GM20000 (cell line): ENCODE data around the gene ZDHHC18.
"Not testable (repeated sequence)": the region's sequence is repeated elsewhere in the genome, so short reads cannot be mapped to it uniquely, and the experiment has no call there.

Source experiments
- DNase-seq: peaks from one replicate; pipeline ENCODE4 v3.0.0; 2012; ENCODE audit warnings: low spot score
- TF ChIP-seq, protein P1 (sequence below): IDR thresholded peaks from 2 replicates; pipeline ENCODE4 v1.5.1; 2012; ENCODE audit warnings: mild to moderate bottlenecking, control low read depth; ENCODE audit errors: extremely low read depth, missing control alignments

Gene ZDHHC18

DNA sequence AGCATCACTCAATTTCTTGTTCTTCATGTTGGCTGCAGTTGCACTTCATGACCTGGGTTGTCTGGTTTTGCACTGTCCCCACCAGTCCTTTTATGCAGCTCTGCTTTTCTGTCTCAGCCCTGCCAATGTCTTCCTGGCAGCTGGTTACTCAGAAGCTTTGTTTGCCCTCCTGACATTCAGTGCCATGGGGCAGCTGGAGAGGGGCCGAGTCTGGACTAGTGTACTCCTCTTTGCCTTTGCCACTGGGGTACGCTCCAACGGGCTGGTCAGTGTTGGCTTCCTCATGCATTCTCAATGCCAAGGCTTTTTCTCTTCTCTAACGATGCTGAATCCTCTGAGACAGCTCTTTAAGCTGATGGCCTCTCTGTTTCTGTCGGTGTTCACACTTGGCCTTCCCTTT lies 32.1 kb upstream of the ZDHHC18 start:
- DNase-seq, result no peak
- TF ChIP-seq, protein P1, sequence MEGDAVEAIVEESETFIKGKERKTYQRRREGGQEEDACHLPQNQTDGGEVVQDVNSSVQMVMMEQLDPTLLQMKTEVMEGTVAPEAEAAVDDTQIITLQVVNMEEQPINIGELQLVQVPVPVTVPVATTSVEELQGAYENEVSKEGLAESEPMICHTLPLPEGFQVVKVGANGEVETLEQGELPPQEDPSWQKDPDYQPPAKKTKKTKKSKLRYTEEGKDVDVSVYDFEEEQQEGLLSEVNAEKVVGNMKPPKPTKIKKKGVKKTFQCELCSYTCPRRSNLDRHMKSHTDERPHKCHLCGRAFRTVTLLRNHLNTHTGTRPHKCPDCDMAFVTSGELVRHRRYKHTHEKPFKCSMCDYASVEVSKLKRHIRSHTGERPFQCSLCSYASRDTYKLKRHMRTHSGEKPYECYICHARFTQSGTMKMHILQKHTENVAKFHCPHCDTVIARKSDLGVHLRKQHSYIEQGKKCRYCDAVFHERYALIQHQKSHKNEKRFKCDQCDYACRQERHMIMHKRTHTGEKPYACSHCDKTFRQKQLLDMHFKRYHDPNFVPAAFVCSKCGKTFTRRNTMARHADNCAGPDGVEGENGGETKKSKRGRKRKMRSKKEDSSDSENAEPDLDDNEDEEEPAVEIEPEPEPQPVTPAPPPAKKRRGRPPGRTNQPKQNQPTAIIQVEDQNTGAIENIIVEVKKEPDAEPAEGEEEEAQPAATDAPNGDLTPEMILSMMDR, result no peak

DNA sequence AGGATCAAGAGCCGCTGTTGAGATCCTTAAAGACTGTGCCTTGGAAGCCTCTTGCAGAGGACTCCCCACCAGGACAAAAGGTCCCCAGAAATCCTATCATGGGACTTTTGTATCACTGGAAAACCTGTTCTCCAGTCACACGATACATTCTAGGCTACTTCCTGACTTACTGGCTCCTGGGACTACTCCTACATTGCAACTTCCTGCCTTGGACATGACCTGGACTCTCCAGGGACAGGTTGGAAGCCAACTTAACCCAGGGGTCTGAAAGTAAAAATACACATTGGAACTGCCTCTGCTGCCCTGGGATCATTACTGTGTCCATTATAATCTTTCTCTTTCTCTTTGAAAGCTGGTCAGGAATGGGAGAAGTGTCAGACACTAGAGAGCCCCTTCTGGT lies 28.9 kb upstream of the ZDHHC18 start:
- TF ChIP-seq, protein P1, result no peak
- no peak for DNase-seq

DNA sequence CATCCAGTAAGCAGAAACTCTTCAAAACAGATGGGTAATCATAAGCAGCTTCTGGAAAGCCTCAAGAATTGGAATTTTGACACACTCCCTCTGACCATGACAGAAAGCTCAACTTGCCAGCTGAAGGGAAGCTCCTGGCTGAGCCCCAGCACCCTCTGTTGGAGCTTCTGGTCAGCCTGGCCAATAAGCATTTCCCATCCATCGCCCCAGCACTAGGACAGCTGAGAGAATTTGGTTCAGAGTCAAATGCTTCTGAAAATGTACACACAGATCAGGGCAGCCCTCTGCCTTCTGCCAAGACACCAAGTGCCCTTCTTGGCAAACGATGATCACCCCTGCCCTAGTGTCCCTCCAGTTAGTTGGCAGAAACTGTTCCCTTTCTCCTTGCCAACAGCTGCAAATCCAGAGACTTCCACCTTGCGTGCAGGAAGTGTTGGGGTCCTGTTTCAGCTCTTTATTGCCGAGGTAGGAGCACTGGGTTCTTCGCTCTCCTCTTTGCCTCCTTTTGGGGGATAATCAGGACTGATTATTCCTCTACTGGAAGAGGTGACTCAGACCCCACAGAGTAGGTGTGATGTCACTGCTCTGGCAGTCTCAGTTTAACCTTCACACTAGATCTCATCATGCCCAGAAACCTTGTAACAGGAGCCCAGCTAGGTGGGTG lies 26.9 kb upstream of the ZDHHC18 start:
- no peak for DNase-seq
- TF ChIP-seq, protein P1, result no peak

DNA sequence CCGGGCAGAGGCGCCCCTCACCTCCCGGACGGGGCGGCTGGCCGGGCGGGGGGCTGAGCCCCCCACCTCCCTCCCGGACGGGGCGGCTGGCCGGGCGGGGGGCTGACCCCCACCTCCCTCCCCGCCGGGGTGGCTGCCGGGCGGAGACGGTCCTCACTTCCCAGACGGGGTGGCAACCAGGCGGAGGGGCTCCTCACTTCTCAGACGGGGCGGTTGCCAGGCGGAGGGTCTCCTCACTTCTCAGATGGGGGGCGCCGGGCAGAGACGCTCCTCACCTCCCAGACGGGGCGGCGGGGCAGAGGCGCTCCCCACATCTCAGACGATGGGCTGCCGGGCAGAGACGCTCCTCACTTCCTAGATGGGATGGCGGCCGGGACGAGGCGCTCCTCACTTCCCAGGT lies 22.6 kb upstream of the ZDHHC18 start:
- not testable (repeated sequence) for DNase-seq

DNA sequence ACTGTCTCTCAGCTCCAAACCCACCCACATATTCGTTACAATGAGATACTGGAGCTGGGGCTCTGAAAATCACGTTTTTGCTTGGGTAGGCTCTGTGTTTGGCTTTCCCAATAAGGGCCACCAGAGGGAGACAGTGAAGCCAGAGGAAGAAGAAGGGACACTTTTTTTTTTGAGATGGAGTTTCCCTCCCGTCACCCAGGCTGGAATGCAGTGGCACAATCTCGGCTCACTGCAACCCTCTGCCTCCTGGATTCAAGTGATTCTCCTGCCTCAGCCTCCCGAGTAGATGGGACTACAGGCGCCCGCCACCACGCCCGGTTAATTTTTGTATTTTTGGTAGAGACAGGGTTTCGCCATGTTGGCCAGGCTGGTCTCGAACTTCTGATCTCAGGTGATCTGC lies 16.4 kb upstream of the ZDHHC18 start:
- TF ChIP-seq, protein P1, result peak; percentile 72
- peak; percentile 88 for DNase-seq

DNA sequence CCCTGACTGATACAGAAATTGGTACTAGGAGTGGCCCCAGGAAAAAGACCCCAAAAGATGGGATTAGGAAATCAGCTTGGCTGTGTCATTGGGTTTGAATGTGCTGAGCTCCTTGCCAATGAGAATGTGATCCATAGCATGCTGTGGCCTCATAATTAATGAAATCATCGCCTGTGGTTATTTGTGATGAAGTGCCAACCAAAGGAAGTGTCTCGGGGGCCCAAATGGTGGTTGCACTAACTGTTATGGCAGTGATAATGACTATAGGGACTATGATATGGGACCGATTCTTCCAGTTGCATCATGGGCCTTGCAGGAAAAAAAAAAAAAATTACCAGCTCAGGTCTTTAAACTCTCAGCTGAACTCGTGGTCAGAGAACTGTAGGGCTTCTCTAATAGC lies 15.4 kb upstream of the ZDHHC18 start:
- TF ChIP-seq, protein P1, result no peak
- DNase-seq, result no peak

DNA sequence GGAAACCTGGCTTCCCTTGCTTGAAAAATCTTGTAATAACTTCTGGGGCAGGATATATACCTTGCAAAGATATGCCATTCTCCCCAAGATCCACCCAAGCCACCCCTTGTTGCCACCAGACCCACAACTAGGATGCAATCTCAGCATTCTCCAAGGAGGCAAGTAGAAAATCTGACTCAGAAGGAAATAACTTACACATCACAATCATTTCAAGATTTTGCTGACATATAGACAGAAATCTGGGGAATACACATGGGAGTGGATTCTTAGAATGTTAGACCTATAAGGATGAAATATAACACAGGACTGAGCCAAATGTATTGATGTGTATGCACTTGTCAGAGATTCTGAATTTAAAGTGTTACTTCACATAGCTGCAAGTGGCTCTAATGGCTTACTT lies 14.8 kb upstream of the ZDHHC18 start:
- no peak for DNase-seq
- TF ChIP-seq, protein P1, result no peak

DNA sequence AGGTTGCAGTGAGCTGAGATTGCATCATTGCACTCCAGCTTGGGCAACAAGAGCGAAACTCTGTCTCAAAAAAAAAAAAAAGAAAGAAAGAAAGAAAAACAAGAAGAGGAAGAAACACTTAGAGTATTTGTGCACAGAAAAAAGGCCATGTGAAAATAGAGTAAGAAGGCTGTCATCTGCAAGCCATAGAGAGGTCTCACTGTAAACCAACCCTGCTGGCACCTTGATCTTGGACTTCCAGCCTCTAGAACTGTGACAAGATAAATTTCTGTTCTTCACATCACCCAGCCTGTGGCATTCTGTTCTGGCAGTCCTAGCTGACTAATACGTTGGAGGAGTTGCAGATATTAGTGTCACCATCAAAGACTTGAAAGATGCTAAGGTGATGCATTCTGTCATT lies 12.1 kb upstream of the ZDHHC18 start:
- DNase-seq, result no peak
- TF ChIP-seq, protein P1, result no peak
